ENCODE results near the gene PADI3. TPM values are rescaled to one million over a fixed set of nuclear protein-coding genes. Genes with fewer than 3 reads are reported as not detected.

Gene PADI3
- 1.2 to 1.9 TPM (median 1.4 TPM) in 5 replicates for total RNA-seq (2022; extraction: Qiagen RNA extraction; ENCODE audit: low read depth)

GRCh38 chr1:17248781-17249180 is at the start of gene PADI3:
TSS of gene PADI3 (plus strand) at chr1:17249098. CDS start at chr1:17249138, 40 bp downstream.

GRCh38 chr1:17204546-17205440 is 44.1 kb upstream of the PADI3 start, which contains the start of gene PADI1:
TSS of gene PADI1 (plus strand) at chr1:17205128. CDS start at chr1:17205218, 90 bp downstream.

GRCh38 chr1:17307946-17308345 is 59.0 kb downstream of the PADI3 start, which contains the start of gene PADI4:
TSS of gene PADI4 (plus strand) at chr1:17308197. CDS start at chr1:17308223, 26 bp downstream.

Other genes with a start within 250 kb of the PADI3 start
- gene ATP13A2, start 237.2 kb upstream of the PADI3 start, total RNA-seq (2022; extraction: Qiagen RNA extraction; ENCODE audit: low read depth): 21.7 to 29.4 TPM (median 22.4 TPM) in 5 replicates
- gene SDHB, start 195.1 kb upstream of the PADI3 start, total RNA-seq (2022; extraction: Qiagen RNA extraction; ENCODE audit: low read depth): 97.3 to 119 TPM (median 111 TPM) in 5 replicates
- gene PADI2, start 129.6 kb upstream of the PADI3 start, total RNA-seq (2022; extraction: Qiagen RNA extraction; ENCODE audit: low read depth): 1.1 to 1.6 TPM (median 1.3 TPM) in 5 replicates
- gene PADI1, start 44.0 kb upstream of the PADI3 start, total RNA-seq (2022; extraction: Qiagen RNA extraction; ENCODE audit: low read depth): 1.4 to 2.7 TPM (median 1.7 TPM) in 5 replicates
- not detected in 5 replicates for gene PADI4, start 59.1 kb downstream of the PADI3 start, total RNA-seq (2022; extraction: Qiagen RNA extraction; ENCODE audit: low read depth)
- gene PADI6, start 123.1 kb downstream of the PADI3 start, total RNA-seq (2022; extraction: Qiagen RNA extraction; ENCODE audit: low read depth): not detected in 5 replicates
- gene RCC2, start 190.6 kb downstream of the PADI3 start, total RNA-seq (2022; extraction: Qiagen RNA extraction; ENCODE audit: low read depth): 58.7 to 66.1 TPM (median 63.5 TPM) in 5 replicates